Hepatocyte (in vitro differentiated cells): ENCODE results near the gene STOML3.

ENCODE experiments used
- CTCF ChIP-seq: fragments of 200-600 bp; sonication (generic); IDR thresholded peaks from 2 replicates; pipeline ENCODE4 v1.5.1; 2016; ENCODE audit warnings: antibody characterized with exemption, mild to moderate bottlenecking; ENCODE audit not compliant: poor library complexity
- EZH2phosphoT487 ChIP-seq: fragments of 200-600 bp; sonication (generic); IDR thresholded peaks from one replicate; pipeline ENCODE4 v1.6.1; 2018; ENCODE audit warnings: antibody characterized with exemption, mild to moderate bottlenecking, low read depth, moderate library complexity; ENCODE audit not compliant: unreplicated experiment, severe bottlenecking

DNA sequence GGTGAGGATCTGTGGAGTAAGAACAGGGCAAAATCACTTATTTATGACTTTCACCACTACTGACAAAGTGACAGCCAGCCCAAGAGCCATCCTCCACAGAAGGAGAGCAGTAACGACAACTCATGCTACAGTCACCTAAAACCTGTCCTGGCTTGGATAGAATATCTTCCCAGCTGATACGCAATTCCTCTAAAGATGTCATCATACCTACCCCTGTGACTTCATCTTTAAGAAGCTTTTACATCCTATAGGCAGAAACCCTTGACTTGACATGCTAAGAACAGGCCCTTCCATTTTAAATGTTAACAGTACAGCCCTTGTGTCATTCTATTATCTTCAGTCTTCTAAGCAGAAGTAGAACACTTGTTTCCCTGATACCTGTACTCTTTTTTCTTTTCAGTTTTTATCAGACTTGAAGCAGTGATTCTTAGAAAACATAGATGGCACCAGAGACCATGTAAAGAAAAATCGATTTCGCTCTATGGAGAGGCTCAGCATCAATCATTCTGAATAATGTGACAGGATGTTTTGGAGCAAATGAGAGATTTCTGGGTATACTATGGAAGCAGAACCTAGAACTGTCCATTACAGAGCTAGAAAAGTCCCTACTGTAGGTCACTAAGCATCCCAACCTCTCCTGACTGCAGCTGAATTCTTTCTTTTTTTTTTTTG, 20.1 kb downstream of the STOML3 start:
- TF ChIP-seq CTCF = peak; percentile 26
- TF ChIP-seq EZH2phosphoT487 = no peak
